ENCODE results near the gene SCML1.

The SCML1 gene, protein sequence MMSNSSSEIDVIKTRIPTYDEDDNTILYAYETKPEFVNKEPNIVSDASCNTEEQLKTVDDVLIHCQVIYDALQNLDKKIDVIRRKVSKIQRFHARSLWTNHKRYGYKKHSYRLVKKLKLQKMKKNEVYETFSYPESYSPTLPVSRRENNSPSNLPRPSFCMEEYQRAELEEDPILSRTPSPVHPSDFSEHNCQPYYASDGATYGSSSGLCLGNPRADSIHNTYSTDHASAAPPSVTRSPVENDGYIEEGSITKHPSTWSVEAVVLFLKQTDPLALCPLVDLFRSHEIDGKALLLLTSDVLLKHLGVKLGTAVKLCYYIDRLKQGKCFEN

DNA sequence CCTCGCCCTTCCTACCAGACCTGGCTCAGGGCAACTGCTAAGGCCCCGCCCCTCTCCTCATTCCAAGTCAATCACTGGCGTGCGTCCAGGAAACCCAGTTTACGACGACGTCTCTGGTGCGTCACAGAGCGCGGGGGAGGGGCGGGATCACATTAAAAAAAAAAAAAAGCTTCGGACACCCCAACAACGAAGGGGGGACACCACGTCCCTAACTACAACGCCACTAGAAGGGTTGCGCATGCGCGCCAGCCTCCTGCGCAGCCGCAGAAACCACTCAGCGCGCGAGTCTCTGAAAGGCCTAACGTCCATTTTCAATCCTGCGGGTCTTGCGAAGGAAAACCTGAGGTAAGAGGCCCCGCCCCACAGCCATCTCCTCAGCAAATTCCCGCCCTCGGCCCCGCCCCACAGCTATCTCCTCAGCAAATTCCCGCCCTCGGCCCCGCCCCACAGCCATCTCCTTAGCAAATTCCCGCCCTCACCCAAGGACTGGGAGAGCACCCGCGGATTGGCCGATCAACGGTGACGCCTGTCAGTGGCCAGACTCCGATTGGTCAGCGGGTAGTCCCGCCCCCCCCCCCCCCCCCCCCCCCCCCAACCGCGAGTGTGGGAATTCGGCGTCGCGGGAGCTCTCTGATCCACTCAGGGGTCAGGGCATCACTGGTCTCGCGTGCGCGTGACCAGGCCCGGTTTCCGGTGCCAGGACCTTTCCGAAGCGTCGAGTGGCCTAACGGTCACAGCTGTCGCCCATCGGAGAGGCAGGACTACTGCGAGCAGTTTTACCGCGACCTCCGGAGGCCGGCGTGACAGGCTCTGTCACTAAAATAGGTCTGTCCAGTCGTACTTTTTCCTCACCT, at the start of gene SCML1:
TSS of gene SCML1 (plus strand) at position 638 of the 854 bp plus-strand sequence. CDS start 6,694 bp downstream, outside the sequence.
- peak; percentile 37 to 55 (median 55) for DNase-seq (ENCODE audit: low read depth in 2 of 3, low spot score in 2 of 3)

DNA sequence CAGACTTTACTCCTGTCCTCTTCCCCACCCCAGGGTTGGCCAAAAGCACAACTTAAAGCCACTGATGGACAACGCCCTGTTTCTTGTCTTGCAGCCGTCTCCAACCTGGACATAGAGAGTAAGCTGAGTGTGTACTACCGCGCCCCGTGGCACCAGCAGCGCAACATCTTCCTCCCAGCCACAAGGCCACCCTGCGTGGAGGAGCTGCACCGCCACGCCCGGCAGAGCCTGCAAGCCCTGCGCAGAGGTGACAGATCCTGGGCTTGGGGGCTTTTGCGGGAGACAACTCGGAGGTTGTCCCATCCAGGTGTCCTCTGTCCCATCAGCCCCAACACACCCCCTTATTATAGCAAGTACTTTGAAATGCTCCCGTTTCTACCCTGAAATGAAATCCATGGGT, 49.6 kb upstream of the SCML1 start:
- DNase-seq (ENCODE audit: low read depth in 2 of 3, low spot score in 2 of 3) = no peak

DNA sequence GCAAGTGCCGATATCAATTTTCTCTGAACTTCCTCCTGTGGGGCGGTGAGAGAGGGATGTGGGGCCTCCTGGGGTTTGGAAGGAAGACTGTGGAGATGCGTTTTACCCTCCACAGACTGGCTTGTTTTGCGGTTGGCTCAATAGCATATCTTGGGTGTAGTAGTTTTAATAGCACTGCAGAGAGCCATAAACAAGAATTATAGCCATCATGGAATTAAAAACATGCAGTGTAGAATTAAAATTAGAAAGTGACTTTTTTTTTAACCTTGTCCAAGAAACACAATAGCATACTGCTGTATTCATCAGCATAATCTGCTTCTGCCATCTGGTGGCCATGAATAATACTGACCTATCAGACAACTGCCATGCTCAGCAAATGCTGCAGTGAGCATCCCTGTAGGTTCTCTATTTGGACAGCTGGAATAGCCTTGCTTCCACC, 47.3 kb upstream of the SCML1 start:
- DNase-seq (ENCODE audit: low read depth in 2 of 3, low spot score in 2 of 3) = no peak

DNA sequence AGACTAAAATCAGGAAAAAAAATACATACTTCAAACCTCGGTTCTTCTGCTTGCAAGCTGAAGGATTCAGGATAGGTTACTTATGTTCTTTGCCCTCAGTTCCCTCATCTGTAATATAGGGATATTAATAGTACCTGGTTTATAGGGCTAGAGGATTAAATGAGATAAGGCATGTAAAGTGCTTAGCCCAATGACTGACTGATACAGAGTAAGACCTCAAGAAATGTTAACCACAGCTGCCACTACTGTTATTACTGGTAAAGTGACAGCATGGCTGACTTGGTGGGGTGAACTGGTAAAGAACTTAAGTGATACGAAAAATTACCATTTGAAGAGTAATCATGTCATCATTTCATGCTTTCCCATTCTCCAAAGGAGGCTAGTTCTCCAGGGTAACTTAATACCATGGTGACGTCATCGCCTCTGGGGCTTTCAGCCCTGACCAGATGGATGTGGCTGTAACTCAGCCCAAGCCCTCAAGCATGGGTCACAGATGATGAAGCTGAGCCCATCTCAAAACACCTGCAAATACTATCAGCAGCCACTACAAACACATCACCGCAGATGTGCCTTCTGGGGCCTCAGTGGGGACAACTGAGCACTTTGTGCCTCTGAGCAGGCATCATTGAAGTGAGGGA, 44.5 kb upstream of the SCML1 start:
- no peak for DNase-seq (ENCODE audit: low read depth in 2 of 3, low spot score in 2 of 3)

DNA sequence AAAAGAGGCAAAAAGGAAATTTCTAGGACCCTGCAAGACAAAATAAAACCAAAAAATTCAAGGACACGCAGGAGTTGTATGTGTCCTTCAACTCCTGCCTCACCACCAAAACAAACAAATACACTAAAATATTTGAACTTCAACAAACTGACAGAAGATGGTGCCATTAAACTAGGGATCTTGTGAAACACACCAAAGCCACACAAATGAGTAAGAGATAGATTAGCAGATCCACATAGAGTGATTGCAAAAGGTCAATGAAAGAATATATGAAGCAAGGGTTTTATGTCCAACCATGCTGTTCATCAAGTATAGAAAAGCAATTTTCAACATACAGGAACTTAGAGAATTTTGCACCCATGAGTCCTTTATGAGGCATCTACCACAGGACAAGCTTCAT, 40.1 kb upstream of the SCML1 start:
- DNase-seq (ENCODE audit: low read depth in 2 of 3, low spot score in 2 of 3) = no peak

DNA sequence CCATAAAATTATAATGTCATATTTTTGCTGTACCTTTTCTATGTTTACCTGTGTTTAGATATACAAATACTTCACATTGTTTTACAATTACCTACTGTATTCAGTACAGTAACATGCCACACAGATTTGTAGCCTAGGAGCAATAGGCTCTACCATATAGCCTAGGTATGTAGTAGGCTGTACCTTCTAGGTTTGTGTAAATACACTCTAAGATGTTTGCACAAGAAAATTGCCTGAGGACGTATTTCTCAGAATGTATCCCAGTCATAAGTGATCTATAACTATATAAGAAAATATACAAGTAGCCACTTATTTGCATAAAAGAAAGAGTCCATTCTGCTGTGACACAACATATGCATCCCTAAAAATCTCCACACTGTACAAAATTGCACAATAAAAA, 36.3 kb upstream of the SCML1 start:
- DNase-seq (ENCODE audit: low read depth in 2 of 3, low spot score in 2 of 3) = no peak

DNA sequence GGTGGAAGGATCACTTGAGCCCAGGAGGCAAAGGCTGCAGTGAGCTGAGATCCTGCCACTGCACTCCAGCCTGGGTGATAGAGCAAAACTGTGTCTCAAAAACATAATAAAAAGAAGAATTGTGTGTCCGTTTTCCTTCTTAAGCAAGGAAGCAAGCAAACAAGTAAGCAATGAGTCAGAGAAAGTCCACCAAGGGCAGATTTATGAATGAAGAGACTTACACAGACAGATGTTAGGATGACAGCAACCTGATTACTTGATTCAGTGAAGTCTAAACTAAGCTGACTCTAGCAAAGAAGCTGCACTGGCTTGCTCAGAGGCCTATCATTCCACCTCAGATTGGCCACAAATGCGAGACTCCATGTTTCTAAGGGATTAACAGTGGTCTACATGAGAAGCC, 34.1 kb upstream of the SCML1 start:
- no peak for DNase-seq (ENCODE audit: low read depth in 2 of 3, low spot score in 2 of 3)

DNA sequence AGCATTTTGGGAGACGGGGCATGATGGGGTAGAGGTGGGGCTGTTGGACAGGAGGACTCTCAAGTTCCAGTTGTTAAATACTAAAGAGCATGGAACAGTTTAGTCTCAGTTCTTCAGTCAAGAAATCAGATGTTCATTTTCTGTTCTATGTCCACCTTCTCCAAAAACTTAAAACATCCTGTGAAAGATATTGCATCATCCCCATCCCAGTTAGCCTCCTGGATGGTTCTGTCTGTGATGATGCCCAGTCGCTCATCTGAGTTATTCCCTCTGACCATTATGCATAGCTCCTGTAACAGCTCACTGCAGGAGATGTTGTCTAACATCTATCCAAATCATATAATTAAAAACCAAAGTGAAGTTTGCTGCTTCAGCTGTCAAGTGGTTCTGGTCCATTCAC, 32.1 kb upstream of the SCML1 start:
- DNase-seq (ENCODE audit: low read depth in 2 of 3, low spot score in 2 of 3) = no peak

DNA sequence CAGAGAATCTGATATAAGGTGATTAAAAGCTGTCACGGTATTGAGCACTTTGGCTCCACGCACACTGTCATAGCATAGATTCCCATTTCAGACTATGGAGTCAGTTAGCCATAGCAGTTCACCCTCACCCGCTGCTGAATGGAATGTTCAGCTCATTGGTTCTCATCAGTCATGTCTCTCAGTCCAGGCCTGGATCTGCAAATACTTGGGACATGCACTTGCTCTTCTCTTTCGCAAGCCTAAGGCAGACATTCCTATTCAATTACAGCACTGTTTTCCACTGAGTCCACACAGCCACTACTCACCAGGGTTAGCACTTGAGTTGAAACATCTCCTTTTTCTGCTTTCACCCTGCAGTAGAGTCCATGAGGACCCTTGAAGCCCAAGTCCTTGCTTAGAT, 30.6 kb upstream of the SCML1 start:
- no peak for DNase-seq (ENCODE audit: low read depth in 2 of 3, low spot score in 2 of 3)

DNA sequence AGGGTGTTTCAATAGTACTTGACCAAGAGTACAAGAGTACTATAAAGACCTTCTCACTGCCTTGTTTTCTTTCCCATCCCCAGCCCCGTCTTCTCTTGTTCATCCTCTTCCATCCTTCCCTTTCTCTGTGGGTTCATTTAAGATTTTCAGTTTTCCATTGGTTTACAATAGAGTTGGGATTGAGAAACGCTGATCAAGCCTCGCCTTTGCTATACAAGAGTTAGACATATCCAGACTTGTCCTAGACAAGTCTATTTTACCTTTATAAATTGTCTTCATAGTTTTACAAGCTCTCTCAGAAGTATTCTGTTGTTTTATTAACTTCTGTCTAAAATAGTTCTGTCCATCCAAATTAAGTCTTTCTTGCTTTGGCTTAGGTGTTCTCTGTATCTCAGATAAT, 29.6 kb upstream of the SCML1 start:
- DNase-seq (ENCODE audit: low read depth in 2 of 3, low spot score in 2 of 3) = no peak

DNA sequence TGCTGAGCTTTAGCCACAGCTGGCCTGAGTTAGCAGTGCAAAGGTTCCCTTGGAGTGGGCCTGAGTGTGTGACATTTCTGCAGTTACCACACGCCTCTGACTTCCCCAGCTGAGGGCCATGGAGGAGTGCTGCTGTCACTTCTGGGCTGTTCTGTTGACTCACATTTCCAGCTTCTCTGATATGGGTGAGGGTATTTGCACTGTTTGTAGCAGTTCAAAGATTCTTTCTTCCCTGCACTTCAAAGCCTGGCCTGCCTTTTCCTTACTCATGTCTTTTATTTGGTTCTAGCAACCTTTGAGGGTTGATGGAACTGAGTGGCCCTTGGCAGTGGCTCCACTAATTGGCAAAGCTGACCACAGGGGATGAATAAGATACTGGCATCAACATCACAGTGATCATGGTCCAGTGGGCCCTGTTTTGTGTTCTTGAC, 26.4 kb upstream of the SCML1 start:
- no peak for DNase-seq (ENCODE audit: low read depth in 2 of 3, low spot score in 2 of 3)

DNA sequence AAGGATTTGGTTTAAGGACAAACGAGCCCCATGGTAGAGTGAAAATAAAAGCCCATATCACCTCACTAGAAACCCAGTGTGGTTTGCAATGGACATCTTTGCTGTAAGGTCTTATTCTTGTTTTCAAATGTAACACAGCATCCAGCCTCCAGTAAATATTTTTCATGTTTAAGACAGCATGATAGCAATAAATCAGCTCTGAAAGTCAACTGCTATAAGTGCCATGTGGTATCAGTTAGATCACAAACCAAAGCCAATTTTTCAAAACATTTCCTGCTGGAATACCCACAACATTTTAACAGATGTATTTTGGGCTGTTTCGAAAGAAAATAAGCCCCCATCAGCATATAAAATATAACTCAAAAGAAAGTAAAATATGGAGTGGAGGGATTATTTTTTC, 24.0 kb upstream of the SCML1 start:
- DNase-seq (ENCODE audit: low read depth in 2 of 3, low spot score in 2 of 3) = no peak

DNA sequence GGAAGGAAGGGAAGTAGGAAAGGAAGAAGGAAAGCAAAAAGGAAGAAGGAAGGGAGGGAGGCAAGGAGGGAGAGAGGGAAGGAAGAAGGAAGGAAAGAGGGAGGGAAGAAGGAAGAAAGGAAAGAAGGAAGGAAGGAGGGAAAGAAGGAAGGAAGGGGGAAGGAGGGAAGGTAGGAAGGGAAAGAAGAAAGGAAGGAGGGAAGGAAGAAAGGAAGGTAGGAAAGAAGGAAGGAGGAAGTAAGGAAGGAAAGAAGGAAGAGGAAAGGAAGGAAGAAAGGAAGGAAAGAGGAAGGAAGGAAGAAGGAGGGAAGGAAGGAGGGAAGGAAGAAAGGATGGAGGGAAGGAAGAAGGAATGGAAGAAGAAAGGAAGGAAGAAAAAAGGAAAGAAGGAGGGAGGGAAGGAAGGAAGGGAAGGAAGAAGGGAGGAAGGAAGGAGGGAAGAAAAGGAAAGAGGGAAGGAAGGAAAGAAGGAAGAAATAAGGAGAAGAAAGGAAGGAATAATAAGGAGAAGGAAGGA, 18.6 kb upstream of the SCML1 start:
- DNase-seq (ENCODE audit: low read depth in 2 of 3, low spot score in 2 of 3) = no peak

DNA sequence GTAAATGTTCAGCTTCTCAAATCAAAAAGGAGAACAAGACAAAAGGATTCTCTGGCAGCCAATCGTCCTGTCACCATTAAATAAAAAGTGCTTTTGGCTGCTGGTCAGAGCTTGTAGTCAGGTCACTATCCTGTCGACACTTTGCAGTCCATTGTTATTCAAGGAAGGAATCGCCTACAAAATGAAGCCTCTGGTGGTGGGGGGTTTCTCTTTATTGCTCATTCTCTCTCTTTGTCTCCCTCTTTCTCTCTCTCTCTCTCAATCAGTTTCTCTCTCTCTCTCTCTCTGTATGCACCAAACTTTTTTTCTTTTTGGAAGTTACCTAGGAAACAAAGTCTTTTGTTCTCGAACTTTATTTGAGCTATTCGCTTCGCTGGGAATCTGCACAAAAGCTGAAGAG, 17.6 kb upstream of the SCML1 start:
- DNase-seq (ENCODE audit: low read depth in 2 of 3, low spot score in 2 of 3) = no peak

DNA sequence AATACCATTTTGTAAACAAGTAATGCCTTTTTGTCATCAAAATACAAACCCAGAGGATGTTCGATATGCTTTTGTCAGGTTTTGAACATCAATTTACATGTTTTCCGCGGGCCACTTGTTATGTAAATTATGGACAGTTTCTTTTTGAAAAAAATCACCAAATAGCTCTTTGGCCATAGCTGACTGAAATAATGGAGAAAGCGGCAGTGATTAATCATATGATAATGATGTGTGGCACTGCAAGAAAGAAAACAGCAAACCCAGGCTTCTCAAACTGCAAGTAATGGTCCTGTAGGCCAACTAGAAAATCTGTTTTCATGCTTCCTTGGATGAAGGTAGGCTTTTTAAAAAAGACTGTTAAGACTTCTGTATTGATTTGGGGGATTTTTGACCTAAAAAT, 15.6 kb upstream of the SCML1 start:
- DNase-seq (ENCODE audit: low read depth in 2 of 3, low spot score in 2 of 3) = no peak

DNA sequence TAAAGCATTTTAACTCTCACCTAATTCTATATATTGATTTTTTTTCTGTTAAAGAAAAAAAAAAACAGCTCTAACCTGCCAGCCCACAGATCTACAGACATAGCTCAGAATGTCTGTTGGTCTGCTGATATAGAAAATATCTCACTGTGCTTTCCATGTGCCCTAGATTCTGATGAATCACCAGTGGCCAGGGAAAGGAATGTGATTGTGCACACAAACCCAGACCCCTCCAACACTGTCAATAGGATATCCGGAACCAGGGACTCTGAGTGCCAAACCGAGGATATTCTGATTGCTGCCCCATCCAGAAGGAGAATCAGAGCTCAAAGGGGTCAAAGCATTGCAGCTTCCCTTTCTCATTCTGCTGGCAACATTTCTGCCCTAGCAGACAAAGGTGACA, 12.1 kb upstream of the SCML1 start:
- DNase-seq (ENCODE audit: low read depth in 2 of 3, low spot score in 2 of 3) = no peak

DNA sequence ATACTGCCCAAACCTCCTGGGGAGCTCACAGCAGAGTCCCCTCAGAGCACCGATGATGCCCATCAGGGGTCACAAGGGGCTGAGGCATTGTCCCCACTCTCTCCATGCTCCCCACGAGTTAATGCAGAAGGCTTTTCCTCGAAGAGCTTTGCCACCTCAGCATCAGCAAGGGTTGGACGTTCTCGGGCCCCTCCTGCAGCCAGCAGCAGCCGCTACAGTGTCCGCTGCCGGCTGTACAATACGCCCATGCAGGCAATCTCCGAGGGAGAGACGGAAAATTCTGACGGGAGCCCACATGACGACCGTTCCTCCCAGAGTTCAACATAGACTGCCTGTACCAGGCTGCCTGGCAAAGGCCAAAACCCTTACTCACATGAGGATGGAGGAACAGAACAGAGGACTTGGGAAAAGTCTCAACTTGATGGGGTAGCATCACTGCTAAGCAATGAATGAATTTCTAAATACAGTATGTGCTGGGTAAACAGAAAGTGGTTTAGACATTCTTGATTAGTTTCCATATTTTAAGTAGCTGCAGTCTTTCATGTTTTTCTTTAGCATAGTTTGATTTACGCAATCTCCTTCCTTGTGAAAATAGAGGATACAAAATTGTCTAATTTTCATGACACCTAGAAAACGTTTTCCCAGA, 5.0 kb upstream of the SCML1 start:
- no peak for DNase-seq (ENCODE audit: low read depth in 2 of 3, low spot score in 2 of 3)

DNA sequence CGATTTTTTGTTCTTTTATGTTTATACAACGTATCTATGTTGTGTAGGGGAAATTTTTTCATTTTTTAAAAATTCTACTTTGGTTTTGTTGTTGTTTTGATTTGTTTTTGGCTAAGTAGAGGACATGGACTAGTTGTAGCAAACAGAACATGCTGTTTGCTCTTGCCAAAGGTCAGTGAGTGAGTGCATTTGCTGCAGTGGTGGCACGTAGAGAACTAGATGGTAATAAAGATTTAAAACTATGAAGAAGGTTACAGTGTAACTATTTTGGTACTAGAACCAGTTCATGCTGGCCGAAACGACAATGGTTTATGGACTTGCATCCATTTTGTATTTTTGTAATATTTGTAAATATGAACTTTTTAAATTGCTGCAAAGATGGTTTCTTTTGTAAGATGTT, 1.9 kb upstream of the SCML1 start:
- DNase-seq (ENCODE audit: low read depth in 2 of 3, low spot score in 2 of 3) = no peak

DNA sequence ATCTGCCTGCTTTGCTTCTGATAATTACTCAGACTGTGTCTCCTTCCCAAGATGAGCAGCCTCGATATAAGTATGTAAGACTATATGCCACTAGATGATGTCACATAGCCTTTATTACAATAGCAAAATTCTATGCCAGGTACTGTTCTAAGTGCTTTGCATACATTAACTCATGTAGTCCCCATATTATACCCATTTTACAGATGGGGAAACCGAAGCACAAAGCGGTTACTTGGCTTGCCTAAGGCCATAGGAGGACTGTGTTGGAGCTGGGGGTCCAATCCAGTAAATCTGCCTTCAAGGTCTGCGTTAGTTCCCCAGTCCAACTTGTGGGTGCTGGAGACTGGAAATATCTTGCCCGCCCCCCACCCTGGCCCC, 826 bp upstream of the SCML1 start:
- DNase-seq (ENCODE audit: low read depth in 2 of 3, low spot score in 2 of 3) = peak in 1 of 3 experiments; percentile 3

DNA sequence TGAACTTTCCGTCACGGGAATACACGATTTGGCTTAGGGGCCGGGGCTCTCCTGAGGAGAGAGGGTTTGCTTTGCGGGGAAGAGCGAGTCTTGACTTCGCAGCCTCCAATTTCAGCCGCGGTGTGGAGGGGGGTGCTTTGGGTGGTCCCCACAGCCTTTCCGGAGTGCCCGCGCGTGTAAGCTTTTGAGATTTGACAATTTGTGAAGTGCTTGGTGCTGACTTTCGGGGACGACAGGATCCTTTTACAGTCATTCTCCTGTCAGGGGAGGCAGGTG, 355 bp downstream of the SCML1 start:
- DNase-seq (ENCODE audit: low read depth in 2 of 3, low spot score in 2 of 3) = peak in 2 of 3 experiments; percentile 1 to 2

DNA sequence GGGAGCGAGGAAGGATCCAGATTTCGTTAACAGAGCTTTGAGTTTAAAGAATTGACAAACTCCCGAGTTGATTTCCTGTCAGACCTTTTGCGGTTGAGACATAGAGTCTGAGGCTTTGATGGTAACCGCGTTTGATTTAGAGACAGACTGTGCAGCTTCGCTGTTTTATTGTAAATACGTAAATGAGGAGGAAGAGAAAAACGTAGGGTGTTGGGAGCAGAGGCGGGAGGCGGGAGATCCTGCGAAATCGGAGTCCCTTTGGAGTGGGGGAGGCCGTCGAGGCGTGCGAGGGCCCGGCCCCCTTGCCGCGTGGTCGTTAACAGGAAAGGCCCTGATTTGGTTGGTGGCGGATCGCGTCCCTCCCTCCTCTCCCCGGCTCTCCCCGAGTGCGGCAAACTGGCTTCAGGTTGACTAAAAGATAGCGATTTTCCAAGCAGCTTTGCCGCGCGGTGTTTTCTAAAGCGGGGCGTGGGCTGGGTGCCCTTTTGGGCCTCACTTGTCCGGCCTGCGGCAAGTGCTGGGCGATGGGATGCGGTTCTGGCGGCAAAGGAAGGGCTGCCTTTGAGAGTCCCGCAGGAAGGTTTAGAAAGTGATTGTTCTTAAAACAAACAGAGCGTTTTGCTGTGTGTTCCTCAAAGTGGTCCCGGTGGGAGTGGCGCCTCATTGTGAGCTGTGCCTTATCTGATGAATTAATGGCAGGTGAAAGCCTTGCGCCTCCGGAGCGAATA, 857 bp downstream of the SCML1 start:
- peak in 2 of 3 experiments; percentile 0 to 5 for DNase-seq (ENCODE audit: low read depth in 2 of 3, low spot score in 2 of 3)

Measured in activated CD8-positive, alpha-beta memory T cell treated with anti-CD3 and anti-CD28 coated beads for 48 hours (primary cell).